NCI-H1417 (cell line): ENCODE results near the gene ENTR1.
A peak's percentile ranks its signal among the peaks of the same experiment; 100 is the strongest.

Experiments used
- DNase-seq, 3 experiments: peaks; one replicate each; lab custom pipeline; 2025; lab: John Stamatoyannopoulos, UW

The ENTR1 gene

GRCh38 chr9:136410500-136411287 is at the start of gene ENTR1, which contains the start of gene PMPCA:
Gene ENTR1, minus strand, starts transcription at chr9:136410614. Its CDS starts 217 bp downstream, at chr9:136410397.
Gene PMPCA, plus strand, starts transcription at chr9:136410658. Its CDS starts 11 bp downstream, at chr9:136410669.
- peak; percentile 77 to 93 (median 84) for DNase-seq

- no peak for DNase-seq
Measured at GRCh38 chr9:136459425-136459824, 49.0 kb upstream of the ENTR1 start.

- no peak for DNase-seq
Measured at GRCh38 chr9:136457326-136457725, 46.9 kb upstream of the ENTR1 start.

- no peak for DNase-seq
Measured at GRCh38 chr9:136456258-136456657, 45.8 kb upstream of the ENTR1 start.

GRCh38 chr9:136455043-136456002 is 44.9 kb upstream of the ENTR1 start:
- DNase-seq: no peak

- no peak for DNase-seq
Measured at GRCh38 chr9:136454026-136454796, 43.8 kb upstream of the ENTR1 start.

GRCh38 chr9:136453326-136453725 is 42.9 kb upstream of the ENTR1 start:
- DNase-seq: no peak

GRCh38 chr9:136451221-136451877 is 40.9 kb upstream of the ENTR1 start:
- no peak for DNase-seq

- no peak for DNase-seq
Measured at GRCh38 chr9:136448655-136449054, 38.2 kb upstream of the ENTR1 start.

GRCh38 chr9:136447173-136447778 is 36.9 kb upstream of the ENTR1 start:
- DNase-seq: no peak

GRCh38 chr9:136445799-136446198 is 35.4 kb upstream of the ENTR1 start:
- DNase-seq: no peak

- DNase-seq: no peak
Measured at GRCh38 chr9:136444102-136444501, 33.7 kb upstream of the ENTR1 start.

GRCh38 chr9:136443687-136444086 is 33.3 kb upstream of the ENTR1 start:
- no peak for DNase-seq

- DNase-seq: no peak
Measured at GRCh38 chr9:136443087-136443486, 32.7 kb upstream of the ENTR1 start.

- DNase-seq: no peak
Measured at GRCh38 chr9:136442265-136442664, 31.9 kb upstream of the ENTR1 start.

- DNase-seq: no peak
Measured at GRCh38 chr9:136441681-136442245, 31.3 kb upstream of the ENTR1 start.

- no peak for DNase-seq
Measured at GRCh38 chr9:136441191-136441680, 30.8 kb upstream of the ENTR1 start.

- DNase-seq: peak; percentile 65 to 89 (median 71)
Measured at GRCh38 chr9:136439481-136440408, 29.3 kb upstream of the ENTR1 start, which contains the start of gene INPP5E. Gene INPP5E, minus strand, starts transcription at chr9:136439845. Its CDS starts 426 bp downstream, at chr9:136439419.
